Measurements from ENCODE around the gene RPS21. TPM values are rescaled to one million over a fixed set of nuclear protein-coding genes. Genes with fewer than 3 reads are reported as not detected.
"Not testable (repeated sequence)": the region's sequence is repeated elsewhere in the genome, so short reads cannot be mapped to it uniquely, and the experiment has no call there.

The RPS21 gene
- total RNA-seq, 1 donor, result 1,065 TPM

DNA sequence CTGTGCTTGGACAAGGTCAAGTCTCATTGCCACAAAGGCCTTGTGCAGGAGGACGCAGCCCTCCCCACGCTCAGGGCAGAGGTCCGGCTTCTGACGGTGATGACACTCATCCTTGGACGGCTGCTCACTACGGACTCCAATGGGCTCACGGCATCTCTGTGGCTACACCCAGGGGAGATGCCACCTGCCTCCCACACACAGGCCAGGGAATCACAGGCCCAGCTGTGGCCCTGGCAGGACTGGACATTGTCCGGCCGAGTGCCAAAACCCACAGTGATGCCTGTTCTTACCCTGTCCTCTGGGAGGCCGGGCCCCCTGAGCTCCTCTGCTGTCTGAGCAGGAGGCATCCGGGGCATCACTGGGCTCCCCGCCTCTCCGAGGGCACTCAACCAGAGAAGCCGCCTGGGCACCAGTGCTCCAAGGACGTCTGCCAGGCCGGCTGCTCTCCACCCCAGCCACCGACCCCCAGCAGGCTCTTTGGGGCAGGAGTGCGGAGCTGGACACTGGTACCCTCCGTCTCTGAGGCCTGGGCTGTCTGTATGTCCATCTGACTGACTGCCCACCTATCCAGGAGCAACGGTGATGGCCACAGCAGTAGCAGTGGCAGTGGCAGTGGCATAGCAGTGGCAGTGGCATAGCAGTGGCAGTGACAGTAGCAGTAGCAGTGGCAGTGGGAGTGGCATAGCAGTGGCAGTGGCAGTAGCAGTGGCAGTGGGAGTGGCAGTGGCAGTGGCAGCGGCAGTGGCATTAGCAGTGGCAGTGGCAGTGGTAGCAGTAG lies 38.6 kb downstream of the RPS21 start:
- Histone ChIP-seq H3K9me3 (ENCODE audit: low read depth, low read length) (no peaks in the 10 kb centered on the region), H3K4me3 (ENCODE audit: low read length) (no peak overlapping the region), H3K27me3 (ENCODE audit: insufficient read depth, low read length) (no peaks in the 10 kb centered on the region), H3K4me1 (ENCODE audit: insufficient read depth, low read length) (no peaks in the 10 kb centered on the region)

DNA sequence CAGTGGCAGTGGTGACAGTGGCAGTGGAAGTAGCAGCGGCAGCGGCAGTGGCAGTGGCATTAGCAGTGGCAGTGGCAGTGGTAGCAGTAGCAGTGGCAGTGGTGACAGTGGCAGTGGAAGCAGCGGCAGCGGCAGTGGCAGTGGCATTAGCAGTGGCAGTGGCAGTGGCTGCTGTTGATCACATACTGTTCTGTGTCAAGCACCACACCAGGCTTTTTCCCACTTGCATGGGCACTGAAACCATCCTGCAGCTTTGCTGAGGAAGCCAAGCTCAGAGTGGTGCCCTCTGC lies 39.1 kb downstream of the RPS21 start:
- not testable (repeated sequence) for H3K4me1 ChIP-seq (ENCODE audit: insufficient read depth, low read length); H3K27me3 ChIP-seq (ENCODE audit: insufficient read depth, low read length)

DNA sequence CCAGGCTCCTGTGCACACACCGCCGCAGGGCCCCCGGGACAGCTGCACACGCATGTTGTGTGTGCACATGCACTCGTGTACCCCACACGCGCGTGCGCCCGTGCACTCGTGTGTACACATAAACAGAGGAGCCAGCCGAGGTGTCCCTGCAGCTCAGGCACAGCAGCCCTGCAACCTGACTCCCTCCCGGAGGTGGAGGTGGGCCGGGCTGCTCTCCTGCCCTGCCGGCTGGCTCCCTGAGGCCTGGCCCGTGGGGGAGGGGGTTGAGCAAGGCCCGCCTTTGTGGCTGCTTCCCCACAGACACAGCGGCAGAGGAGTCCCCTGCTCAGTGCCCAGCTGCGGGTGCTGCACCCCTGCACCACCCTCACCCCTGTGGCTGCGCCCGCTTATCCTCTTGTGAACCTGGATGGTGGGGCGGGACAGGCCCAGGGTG lies 39.8 kb downstream of the RPS21 start:
- Histone ChIP-seq H3K4me1 (ENCODE audit: insufficient read depth, low read length) (no peaks in the 10 kb centered on the region), H3K27me3 (ENCODE audit: insufficient read depth, low read length) (no peaks in the 10 kb centered on the region), H3K4me3 (ENCODE audit: low read length) (no peak overlapping the region), H3K9me3 (ENCODE audit: low read depth, low read length) (no peaks in the 10 kb centered on the region)

More for the DNA sequence above, 39.1 kb downstream of the RPS21 start:
- not testable (repeated sequence) for H3K4me3 ChIP-seq (ENCODE audit: low read length); H3K9me3 ChIP-seq (ENCODE audit: low read depth, low read length)

DNA sequence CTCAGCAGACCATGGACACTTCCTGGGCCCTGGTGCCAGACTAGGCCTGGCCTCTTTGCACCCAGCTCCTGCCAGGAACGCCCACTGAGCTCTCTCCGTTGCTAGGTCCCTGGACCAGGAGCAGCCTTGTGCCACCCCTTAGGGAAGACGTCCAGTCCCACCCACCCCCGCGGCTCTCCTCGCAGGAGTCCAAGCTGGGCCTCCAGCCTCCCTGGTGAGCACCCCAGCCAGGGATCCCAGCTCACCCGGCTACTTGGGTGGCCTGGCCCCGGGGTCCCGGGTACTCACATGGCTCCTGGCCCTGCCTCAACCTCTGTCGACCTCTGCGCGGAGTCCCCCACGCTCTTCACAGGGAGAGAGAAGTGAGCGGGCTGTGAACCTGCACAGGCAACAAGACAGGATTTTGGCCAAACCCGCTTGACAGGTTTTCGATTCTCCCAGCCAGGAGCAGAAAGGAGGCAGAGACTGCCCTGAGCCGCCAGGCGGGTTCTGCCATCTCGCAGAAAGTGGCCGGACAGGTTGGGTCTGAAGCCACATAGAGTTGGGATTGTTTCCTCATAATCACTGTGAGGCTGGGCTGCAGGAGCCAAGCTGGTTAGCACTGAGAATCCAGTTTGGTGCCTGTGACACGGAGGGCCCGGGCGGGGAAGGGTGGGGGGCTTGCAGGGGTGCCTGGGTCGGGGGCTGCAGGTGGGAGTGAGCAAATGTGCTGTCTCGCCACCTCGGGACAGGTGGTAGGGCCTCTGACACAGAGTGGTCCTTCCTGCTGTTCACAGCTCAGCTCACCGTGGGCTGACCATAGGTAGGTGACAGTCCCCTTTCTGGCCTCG lies 40.5 kb downstream of the RPS21 start, which contains the start of gene RBBP8NL:
Gene RBBP8NL (minus strand): TSS at position 368 of the 830 bp plus-strand sequence. CDS start 7,892 bp downstream, outside the sequence.
- Histone ChIP-seq H3K4me1 (ENCODE audit: insufficient read depth, low read length) (no peaks in the 10 kb centered on the region), H3K4me3 (ENCODE audit: low read length) (no peak within 1 kb of the TSS), H3K27me3 (ENCODE audit: insufficient read depth, low read length) (no peaks in the 10 kb centered on the region)

DNA sequence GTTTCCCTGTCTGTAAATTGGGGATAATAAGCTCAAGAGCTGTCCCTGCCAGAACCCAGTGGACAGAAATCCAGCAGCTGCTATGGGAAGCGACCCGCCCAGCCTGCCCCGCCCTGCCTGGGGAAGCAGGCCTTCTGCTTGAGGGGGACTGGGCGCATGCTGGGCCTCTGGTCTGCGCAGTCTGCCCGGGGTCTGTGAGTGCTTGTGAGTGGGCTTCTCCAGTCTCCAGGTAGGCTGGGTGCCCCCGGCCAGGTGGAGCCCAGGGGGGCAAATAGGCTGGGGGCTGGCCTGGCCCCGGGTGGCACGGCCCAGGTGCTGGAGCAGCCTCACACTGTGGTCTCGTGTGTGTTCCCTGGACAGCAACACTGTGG lies 41.1 kb downstream of the RPS21 start:
- Histone ChIP-seq H3K4me1 (ENCODE audit: insufficient read depth, low read length) (no peaks in the 10 kb centered on the region), H3K27me3 (ENCODE audit: insufficient read depth, low read length) (no peaks in the 10 kb centered on the region), H3K9me3 (ENCODE audit: low read depth, low read length) (no peaks in the 10 kb centered on the region), H3K4me3 (ENCODE audit: low read length) (no peak overlapping the region)

More for the DNA sequence above, 40.5 kb downstream of the RPS21 start, which contains the start of gene RBBP8NL:
- no peaks in the 10 kb centered on the region for H3K9me3 ChIP-seq (ENCODE audit: low read depth, low read length)

DNA sequence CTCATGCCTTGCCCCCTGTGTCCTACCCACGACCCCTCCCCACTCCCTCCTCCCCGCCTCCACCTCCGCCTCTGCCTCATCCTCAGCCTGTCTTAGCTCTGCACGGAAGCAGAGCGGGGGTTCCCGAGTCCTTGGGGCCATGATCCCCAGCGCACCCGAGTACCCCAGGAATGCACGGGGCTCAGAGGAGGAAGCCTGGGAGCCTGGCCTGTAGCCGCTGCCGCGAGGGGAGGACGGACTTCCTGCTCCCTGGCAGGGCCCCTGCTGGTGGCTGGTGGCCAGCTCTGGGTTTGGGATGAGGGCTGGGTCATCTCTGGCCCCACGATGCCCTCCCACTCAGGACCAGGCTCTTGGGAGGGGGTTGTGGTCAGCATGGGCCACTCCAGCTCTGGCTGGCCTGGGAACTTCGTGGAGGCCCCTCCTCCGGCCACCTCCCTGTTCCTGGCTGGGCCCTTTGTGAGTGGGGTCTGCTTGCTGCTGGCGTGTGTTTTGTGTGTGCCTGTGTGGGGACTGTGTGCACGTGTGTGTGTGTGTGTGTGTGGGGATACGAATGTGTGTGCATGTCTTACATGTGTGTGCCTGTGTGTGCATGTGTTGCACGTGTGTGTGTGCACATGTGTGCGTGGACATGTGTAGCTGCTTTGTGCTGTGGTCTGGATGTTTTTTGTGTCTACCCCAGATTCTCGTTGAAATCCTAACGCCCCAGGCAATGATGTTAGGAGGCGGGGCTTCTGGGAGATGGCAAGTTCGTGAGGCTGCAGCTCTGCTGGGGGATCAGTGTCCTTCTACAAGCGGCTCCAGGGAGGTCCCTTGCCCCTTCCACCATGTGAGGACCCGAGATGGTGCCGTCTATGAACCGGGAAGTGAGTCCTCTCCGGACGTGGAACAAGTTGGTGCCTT lies 41.7 kb downstream of the RPS21 start:
- Histone ChIP-seq H3K4me1 (ENCODE audit: insufficient read depth, low read length) (no peaks in the 10 kb centered on the region), H3K27me3 (ENCODE audit: insufficient read depth, low read length) (no peaks in the 10 kb centered on the region), H3K9me3 (ENCODE audit: low read depth, low read length) (no peaks in the 10 kb centered on the region), H3K4me3 (ENCODE audit: low read length) (no peak overlapping the region)

DNA sequence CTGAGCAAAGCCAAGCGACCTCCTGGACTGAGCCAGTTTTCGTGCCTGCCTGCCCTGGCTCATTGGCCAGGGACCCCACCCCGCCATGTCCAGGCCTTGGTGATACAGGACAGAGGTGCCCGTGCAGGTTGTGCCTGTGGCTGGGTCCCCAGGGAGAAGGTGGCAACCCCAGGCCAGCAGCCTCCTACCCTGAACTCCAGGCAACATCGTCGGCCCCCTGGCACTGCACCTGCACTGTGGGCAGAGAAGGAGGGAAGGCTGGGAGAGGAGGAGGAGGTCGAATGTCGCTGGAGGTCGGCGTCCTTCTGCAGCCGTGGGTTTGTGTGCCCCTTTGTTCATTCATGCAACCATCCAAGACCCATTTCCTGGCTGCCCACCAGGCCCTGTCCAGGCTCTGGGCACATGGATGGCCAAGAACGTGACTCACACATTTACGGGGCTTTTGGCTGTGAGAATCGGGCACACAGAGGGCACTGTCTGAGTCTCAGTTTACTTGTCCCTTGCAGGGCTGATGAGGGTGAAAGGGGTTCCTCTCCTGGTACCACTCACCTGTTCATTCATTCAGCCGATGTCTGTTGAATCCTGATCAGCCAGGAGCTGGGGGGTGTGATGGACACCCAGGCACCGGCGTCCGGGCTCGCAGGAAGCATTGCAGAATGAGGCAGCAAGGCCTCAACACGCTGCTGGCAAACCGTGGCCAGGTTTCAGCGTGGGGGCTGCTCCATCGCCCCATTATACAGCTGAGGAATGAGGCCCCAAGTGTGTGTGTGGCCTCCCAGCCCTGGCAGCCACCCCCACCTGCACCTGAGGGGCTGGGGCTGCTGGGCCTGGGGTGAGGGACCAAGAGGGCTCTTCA lies 42.8 kb downstream of the RPS21 start:
- H3K4me1 ChIP-seq (ENCODE audit: insufficient read depth, low read length), result no peaks in the 10 kb centered on the region
- H3K27me3 ChIP-seq (ENCODE audit: insufficient read depth, low read length), result no peaks in the 10 kb centered on the region
- H3K4me3 ChIP-seq (ENCODE audit: low read length), result no peak overlapping the region
- no peaks in the 10 kb centered on the region for H3K9me3 ChIP-seq (ENCODE audit: low read depth, low read length)

DNA sequence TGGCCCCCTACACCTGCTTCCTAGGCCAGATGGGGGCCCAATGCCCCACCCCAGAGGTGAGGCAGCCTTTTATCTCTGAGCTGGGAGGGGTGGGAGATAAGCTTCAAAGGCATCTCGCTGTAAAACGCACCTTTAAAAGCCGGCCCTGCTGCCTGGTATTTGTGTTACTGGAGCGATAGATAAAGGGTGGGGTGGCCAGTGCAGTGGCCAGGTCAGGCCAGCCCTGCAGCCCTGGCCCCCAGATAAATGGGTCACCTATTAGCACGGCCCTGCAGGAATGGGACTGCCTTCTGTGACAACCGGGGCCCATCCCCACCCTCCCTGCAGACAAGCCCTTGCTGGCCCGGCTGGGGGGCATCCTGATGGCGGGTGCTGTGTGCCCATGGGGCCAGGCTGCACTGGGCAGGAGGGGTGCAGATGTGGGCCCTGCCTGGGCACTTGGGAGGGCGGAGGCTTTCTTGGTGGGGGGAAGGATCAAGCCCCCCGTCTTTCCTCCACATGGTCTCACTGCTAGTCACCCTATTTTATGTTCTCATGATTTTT lies 43.5 kb downstream of the RPS21 start:
- H3K27me3 ChIP-seq (ENCODE audit: insufficient read depth, low read length), result no peaks in the 10 kb centered on the region
- no peaks in the 10 kb centered on the region for H3K4me1 ChIP-seq (ENCODE audit: insufficient read depth, low read length)
- no peaks in the 10 kb centered on the region for H3K9me3 ChIP-seq (ENCODE audit: low read depth, low read length)
- no peak overlapping the region for H3K4me3 ChIP-seq (ENCODE audit: low read length)

DNA sequence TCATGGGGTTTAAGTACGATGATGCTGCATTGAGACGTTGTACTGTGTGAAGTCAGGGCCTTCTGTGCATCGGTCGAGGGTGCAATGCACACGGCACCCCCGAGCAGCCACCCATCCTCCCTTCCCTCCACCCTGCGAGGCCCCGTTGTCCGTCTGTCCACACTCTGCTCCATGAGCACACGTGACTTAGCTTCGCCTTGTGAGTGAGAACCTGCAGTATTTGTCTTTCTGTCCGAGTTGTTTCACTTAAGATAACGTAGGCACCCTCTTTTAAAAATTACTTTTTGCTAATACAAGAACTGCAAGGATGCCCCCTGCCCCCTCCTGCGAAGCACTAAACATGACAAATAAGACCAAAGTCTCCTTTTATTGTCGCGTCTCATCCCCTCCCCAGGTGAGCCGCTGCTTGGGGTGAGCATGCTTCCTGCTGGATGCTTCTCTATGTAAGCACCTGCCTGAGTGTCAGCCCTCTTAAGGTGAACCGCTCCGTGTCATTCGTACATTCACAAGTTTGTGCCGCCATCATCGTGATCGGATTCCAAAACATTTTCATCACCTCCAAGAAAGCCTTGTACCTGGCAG lies 44.1 kb downstream of the RPS21 start:
- H3K4me3 ChIP-seq (ENCODE audit: low read length), result no peak overlapping the region
- no peaks in the 10 kb centered on the region for H3K27me3 ChIP-seq (ENCODE audit: insufficient read depth, low read length)
- no peaks in the 10 kb centered on the region for H3K4me1 ChIP-seq (ENCODE audit: insufficient read depth, low read length)
- no peaks in the 10 kb centered on the region for H3K9me3 ChIP-seq (ENCODE audit: low read depth, low read length)

DNA sequence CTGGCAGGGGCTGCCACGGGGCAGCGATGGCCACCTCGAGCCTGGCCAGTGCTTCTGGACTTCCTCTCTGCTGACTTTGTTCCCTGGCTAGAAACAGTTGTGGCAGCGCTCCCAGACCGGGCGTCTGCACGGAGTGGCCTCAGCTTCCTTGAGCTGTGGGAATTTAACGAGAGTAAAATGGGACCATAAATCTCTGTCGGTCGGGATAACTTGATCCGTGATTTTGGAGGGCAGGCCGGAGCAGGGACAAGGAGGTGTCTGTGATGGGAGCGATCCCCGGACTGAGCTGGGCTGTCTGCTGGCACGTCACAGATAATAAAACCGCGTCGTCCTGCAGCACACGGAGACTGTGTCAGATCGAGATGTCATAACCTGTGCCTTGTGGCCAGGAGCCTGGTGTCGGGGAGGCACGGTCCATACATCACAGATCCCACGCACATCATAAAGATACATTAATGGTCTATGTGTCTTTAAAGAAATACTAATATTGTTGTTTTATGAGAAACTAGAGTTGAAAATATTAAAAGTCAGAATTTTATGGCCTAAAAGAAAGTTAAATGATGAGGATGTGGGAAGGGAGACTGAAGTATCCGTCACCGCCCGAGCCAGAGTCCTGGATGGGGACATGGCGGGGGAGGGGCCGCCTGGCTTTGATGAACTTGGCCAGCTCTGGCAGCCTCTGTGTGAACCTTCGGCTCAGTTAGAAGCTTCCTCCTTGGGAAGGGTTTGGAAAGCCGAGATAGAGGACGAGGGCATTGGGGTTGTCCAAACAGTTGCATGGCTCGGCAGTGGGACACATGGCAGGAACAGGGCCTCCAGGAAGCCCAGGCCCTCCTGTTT lies 47.0 kb downstream of the RPS21 start:
- no peaks in the 10 kb centered on the region for H3K4me1 ChIP-seq (ENCODE audit: insufficient read depth, low read length)
- no peak overlapping the region for H3K4me3 ChIP-seq (ENCODE audit: low read length)
- H3K27me3 ChIP-seq (ENCODE audit: insufficient read depth, low read length), result no peaks in the 10 kb centered on the region
- H3K9me3 ChIP-seq (ENCODE audit: low read depth, low read length), result no peaks in the 10 kb centered on the region

DNA sequence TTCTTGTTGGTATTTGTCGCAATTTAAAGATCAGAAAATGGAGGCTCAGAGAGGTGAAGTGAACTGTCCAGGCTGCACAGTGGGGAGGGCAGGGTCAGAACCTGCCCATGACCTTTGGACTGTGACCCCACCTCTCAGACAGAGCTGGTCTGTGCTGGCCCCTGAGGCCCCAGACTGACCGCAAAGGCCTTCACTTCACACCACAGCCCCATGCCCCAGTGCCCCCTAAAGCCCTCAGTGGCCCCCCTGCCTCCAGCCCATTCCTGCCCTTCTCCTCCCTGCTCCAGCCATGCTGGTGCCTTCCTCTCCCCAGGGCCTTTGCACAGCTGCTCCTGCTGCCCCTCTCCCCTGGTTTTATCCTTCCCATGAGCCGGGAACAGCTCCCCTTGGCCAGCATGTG lies 49.8 kb downstream of the RPS21 start:
- Histone ChIP-seq H3K4me1 (ENCODE audit: insufficient read depth, low read length) (no peaks in the 10 kb centered on the region), H3K9me3 (ENCODE audit: low read depth, low read length) (no peaks in the 10 kb centered on the region), H3K4me3 (ENCODE audit: low read length) (no peak overlapping the region), H3K27me3 (ENCODE audit: insufficient read depth, low read length) (no peaks in the 10 kb centered on the region)

DNA sequence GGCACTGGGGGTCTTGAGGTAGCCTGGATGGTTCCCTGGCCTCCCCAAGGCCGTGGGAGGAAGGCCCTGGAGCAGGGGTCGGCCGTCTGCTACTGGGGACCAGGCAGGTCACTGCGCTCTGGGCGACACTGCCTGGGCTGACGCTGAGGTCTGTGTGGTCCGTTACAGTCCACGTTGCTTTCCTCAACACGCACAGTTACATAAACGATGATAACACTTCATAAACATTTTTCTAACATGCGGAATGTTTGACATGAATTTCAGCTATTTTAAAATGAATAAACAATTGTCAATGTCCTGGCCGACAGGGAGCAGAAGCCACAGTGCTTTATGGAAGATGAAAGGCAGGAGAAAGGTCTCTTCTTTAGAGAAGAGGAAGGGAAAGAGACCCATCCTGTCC lies 50.6 kb downstream of the RPS21 start:
- Histone ChIP-seq H3K4me3 (ENCODE audit: low read length) (no peak overlapping the region), H3K27me3 (ENCODE audit: insufficient read depth, low read length) (no peaks in the 10 kb centered on the region), H3K4me1 (ENCODE audit: insufficient read depth, low read length) (no peaks in the 10 kb centered on the region), H3K9me3 (ENCODE audit: low read depth, low read length) (no peaks in the 10 kb centered on the region)

DNA sequence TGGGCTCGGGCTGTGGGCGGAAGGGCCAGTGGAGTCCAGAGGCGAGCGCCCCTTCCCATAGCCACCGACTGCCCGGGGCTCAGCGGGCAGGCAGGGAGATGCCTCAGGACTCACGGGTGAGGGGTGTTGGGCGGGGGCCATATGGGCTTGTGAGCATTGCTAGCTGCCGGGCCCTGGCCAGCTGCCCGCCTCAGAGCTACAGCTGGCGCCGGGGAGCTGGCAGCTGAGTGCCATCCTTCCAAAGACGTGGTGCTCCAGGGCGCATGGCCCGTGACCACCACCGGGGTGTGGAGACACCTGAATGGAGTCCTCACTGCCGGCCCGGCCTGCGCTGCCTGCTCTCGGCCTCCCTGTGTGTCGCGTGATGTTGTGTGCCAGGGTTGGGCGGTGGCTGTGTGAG lies 51.0 kb downstream of the RPS21 start:
- Histone ChIP-seq H3K27me3 (ENCODE audit: insufficient read depth, low read length) (no peaks in the 10 kb centered on the region), H3K4me3 (ENCODE audit: low read length) (no peak overlapping the region), H3K9me3 (ENCODE audit: low read depth, low read length) (no peaks in the 10 kb centered on the region), H3K4me1 (ENCODE audit: insufficient read depth, low read length) (no peaks in the 10 kb centered on the region)
